ENCODE results near the gene TRABD2B. TPM values are rescaled to one million over a fixed set of nuclear protein-coding genes. Genes with fewer than 3 reads are reported as not detected.

Gene TRABD2B
- total and polyA plus RNA-seq, 2 of the 13 experiments (the other 11 are each of a cell fraction or from before 2014, with no cell fraction given): 0.04 TPM; not detected in 1

DNA sequence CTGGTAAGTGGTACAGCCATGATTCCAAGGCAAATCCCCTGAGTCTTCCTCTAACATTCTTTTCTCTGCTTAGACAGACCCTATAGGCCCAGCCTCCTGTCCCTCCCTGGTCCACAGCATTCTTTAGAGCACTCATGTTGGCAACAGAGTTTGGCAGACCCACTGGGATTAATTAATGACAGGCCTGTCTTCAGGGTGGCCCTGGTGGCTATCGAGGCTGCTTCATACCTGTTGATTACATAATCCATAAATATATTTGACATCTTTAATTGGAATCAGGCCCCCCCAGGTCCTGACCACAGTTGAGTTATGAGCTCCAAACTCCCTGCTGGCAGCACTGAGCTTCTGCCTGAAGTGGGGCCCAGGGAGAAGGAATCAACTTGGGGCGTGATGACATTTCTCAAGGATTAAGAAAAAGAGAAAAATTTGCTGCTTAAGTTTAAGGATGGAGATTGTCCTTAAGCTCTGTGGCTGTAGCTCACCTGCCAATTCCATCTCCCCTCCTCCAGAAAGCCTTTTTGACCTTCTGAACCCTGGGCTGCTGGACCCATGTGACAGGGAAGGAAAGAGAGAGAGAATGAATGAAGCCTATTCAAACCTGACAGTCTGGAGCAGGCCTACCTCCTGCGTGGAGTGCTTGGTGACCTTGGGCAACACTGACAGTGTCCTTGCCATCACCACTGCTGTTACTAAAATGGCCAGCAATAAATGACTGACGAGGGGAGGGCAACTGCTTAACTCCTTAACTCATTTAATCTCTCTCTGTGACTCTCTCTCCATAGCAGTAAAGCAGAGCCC is 156.6 kb downstream of the TRABD2B start (continued):
- TF ChIP-seq, protein P1, sequence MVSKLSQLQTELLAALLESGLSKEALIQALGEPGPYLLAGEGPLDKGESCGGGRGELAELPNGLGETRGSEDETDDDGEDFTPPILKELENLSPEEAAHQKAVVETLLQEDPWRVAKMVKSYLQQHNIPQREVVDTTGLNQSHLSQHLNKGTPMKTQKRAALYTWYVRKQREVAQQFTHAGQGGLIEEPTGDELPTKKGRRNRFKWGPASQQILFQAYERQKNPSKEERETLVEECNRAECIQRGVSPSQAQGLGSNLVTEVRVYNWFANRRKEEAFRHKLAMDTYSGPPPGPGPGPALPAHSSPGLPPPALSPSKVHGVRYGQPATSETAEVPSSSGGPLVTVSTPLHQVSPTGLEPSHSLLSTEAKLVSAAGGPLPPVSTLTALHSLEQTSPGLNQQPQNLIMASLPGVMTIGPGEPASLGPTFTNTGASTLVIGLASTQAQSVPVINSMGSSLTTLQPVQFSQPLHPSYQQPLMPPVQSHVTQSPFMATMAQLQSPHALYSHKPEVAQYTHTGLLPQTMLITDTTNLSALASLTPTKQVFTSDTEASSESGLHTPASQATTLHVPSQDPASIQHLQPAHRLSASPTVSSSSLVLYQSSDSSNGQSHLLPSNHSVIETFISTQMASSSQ (IDR thresholded peaks at IDR 0.05; ENCODE audit: low read depth): no peak
- TF ChIP-seq, protein P1 (CRISPR knock-in tag; IDR thresholded peaks at IDR 0.05; ENCODE audit: borderline replicate concordance): 0 out of 2 replicates have a peak, but pooled peaks have one; percentile 44
- no peak for TF ChIP-seq CENPBD1 (CRISPR knock-in tag; IDR thresholded peaks at IDR 0.05; ENCODE audit: borderline replicate concordance, low read depth)
- no peak for TF ChIP-seq RFXANK (CRISPR knock-in tag; IDR thresholded peaks at IDR 0.05)
- peak; percentile 61 for TF ChIP-seq ELF3 (CRISPR knock-in tag; IDR thresholded peaks at IDR 0.05)
- TF ChIP-seq RFX5 (IDR thresholded peaks at IDR 0.05; ENCODE audit: low read depth, low read length): no peak
- TF ChIP-seq ZNF652 (CRISPR knock-in tag; IDR thresholded peaks at IDR 0.05; ENCODE audit: borderline replicate concordance, low read depth): no peak
- TF ChIP-seq ZNF274 (CRISPR knock-in tag; IDR thresholded peaks at IDR 0.05): no peak
- no peak for TF ChIP-seq SUZ12 (IDR thresholded peaks at IDR 0.05; ENCODE audit: low read depth, low read length)
- no peak for TF ChIP-seq SYNCRIP (IDR thresholded peaks at IDR 0.05; ENCODE audit: insufficient read depth, low read depth, low read length)
- TF ChIP-seq KDM5B (CRISPR knock-in tag; IDR thresholded peaks at IDR 0.05; ENCODE audit: borderline replicate concordance): no peak
- TF ChIP-seq MXI1 (IDR thresholded peaks at IDR 0.05; ENCODE audit: borderline replicate concordance, low read depth, low read length): peak; percentile 31; the same call in 1 of the 3 replicates
- no peak for TF ChIP-seq ZNF616 (CRISPR knock-in tag; IDR thresholded peaks at IDR 0.05; ENCODE audit: low read depth)
- TF ChIP-seq SNAI1 (CRISPR knock-in tag; IDR thresholded peaks at IDR 0.05; ENCODE audit: borderline replicate concordance): no peak
- TF ChIP-seq ATF5 (CRISPR knock-in tag; IDR thresholded peaks at IDR 0.05; ENCODE audit: low read depth): no peak
- no peak for TF ChIP-seq SP140L (CRISPR knock-in tag; IDR thresholded peaks at IDR 0.05; ENCODE audit: borderline replicate concordance)
- TF ChIP-seq TEAD3 (CRISPR knock-in tag; optimal IDR thresholded peaks at IDR 0.05; ENCODE audit: borderline replicate concordance): peak; percentile 71
- TF ChIP-seq ATF1 (CRISPR knock-in tag; IDR thresholded peaks at IDR 0.05): no peak
- TF ChIP-seq CBX2 (IDR thresholded peaks at IDR 0.05; ENCODE audit: low read depth, low read length): no peak
- TF ChIP-seq CBX2 (CRISPR knock-in tag; IDR thresholded peaks at IDR 0.05; ENCODE audit: low read depth): no peak
- TF ChIP-seq, protein P2, sequence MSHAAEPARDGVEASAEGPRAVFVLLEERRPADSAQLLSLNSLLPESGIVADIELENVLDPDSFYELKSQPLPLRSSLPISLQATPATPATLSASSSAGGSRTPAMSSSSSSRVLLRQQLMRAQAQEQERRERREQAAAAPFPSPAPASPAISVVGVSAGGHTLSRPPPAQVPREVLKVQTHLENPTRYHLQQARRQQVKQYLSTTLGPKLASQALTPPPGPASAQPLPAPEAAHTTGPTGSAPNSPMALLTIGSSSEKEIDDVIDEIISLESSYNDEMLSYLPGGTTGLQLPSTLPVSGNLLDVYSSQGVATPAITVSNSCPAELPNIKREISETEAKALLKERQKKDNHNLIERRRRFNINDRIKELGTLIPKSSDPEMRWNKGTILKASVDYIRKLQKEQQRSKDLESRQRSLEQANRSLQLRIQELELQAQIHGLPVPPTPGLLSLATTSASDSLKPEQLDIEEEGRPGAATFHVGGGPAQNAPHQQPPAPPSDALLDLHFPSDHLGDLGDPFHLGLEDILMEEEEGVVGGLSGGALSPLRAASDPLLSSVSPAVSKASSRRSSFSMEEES (CRISPR knock-in tag; IDR thresholded peaks at IDR 0.05): peak; percentile 90
- TF ChIP-seq, protein P3, sequence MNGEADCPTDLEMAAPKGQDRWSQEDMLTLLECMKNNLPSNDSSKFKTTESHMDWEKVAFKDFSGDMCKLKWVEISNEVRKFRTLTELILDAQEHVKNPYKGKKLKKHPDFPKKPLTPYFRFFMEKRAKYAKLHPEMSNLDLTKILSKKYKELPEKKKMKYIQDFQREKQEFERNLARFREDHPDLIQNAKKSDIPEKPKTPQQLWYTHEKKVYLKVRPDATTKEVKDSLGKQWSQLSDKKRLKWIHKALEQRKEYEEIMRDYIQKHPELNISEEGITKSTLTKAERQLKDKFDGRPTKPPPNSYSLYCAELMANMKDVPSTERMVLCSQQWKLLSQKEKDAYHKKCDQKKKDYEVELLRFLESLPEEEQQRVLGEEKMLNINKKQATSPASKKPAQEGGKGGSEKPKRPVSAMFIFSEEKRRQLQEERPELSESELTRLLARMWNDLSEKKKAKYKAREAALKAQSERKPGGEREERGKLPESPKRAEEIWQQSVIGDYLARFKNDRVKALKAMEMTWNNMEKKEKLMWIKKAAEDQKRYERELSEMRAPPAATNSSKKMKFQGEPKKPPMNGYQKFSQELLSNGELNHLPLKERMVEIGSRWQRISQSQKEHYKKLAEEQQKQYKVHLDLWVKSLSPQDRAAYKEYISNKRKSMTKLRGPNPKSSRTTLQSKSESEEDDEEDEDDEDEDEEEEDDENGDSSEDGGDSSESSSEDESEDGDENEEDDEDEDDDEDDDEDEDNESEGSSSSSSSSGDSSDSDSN (CRISPR knock-in tag; IDR thresholded peaks at IDR 0.05): no peak
